ENCODE results near the gene CSAD. TPM values are rescaled to one million over a fixed set of nuclear protein-coding genes. Genes with fewer than 3 reads are reported as not detected.

CSAD gene
- total RNA-seq, 4 donors from 2014 or later = 4.1 to 67.6 (median 42.6) TPM

GRCh38 chr12:53211476-53212381, 31.0 kb upstream of the CSAD start:
- H3K27me3 ChIP-seq = no peaks in the 10 kb centered on the region
- peaks cover 2 to 6% of the 10 kb centered on the region in 2 donors for H3K4me1 ChIP-seq
- intact Hi-C loops (cut with DNase I; ENCODE audit: low total_unique reads) = loop anchor here (10.0 kb wide), 1 partner anchor 73 kb away; no protein-coding TSS in a partner anchor
- no peaks in the 10 kb centered on the region for H3K36me3 ChIP-seq
- DNase-seq = peak in 1 of 2 donors; percentile 13
- H3K4me3 ChIP-seq = no peak overlapping the region
- no peak overlapping the region for H3K27ac ChIP-seq
- TF ChIP-seq POLR2A (IDR thresholded peaks at IDR 0.05) = no peak
- no peak for TF ChIP-seq CTCF (IDR thresholded peaks at IDR 0.05)
- no peaks in the 10 kb centered on the region for H3K9me3 ChIP-seq

GRCh38 chr12:53210843-53211242, 30.1 kb upstream of the CSAD start:
- intact Hi-C loops (cut with DNase I; ENCODE audit: low total_unique reads) = loop anchor here (10.0 kb wide), 1 partner anchor 74 kb away; no protein-coding TSS in a partner anchor
- peak in 1 of 2 donors; percentile 12 for DNase-seq
- Histone ChIP-seq H3K27ac (no peak overlapping the region), H3K27me3 (no peaks in the 10 kb centered on the region), H3K4me1 (peaks cover 0 to 6% of the 10 kb centered on the region in 2 donors), H3K36me3 (no peaks in the 10 kb centered on the region), H3K4me3 (no peak overlapping the region), H3K9me3 (no peaks in the 10 kb centered on the region)
- TF ChIP-seq POLR2A (IDR thresholded peaks at IDR 0.05) = no peak
- no peak for TF ChIP-seq CTCF (IDR thresholded peaks at IDR 0.05)

GRCh38 chr12:53208877-53209463, 28.2 kb upstream of the CSAD start:
- TF ChIP-seq CTCF (IDR thresholded peaks at IDR 0.05) (no peak), POLR2A (IDR thresholded peaks at IDR 0.05) (no peak)
- intact Hi-C loops (cut with DNase I; ENCODE audit: low total_unique reads) = no loop called here
- Histone ChIP-seq H3K27me3 (no peaks in the 10 kb centered on the region), H3K4me3 (no peak overlapping the region), H3K36me3 (no peaks in the 10 kb centered on the region), H3K27ac (no peak overlapping the region), H3K4me1 (peaks cover 0 to 6% of the 10 kb centered on the region in 2 donors), H3K9me3 (no peaks in the 10 kb centered on the region)
- DNase-seq = no peak

- H3K36me3 ChIP-seq = no peaks in the 10 kb centered on the region
- peak in 1 of 2 donors; percentile 48 for DNase-seq
- H3K4me3 ChIP-seq = no peak overlapping the region
- H3K4me1 ChIP-seq = peaks cover 0 to 6% of the 10 kb centered on the region in 2 donors
- H3K27me3 ChIP-seq = no peaks in the 10 kb centered on the region
- intact Hi-C loops (cut with DNase I; ENCODE audit: low total_unique reads) = no loop called here
- TF ChIP-seq POLR2A (IDR thresholded peaks at IDR 0.05) (no peak), CTCF (IDR thresholded peaks at IDR 0.05) (no peak)
- no peaks in the 10 kb centered on the region for H3K9me3 ChIP-seq
- no peak overlapping the region for H3K27ac ChIP-seq
Observed at GRCh38 chr12:53208435-53208834, 27.7 kb upstream of the CSAD start.

- TF ChIP-seq POLR2A (IDR thresholded peaks at IDR 0.05) = no peak
- TF ChIP-seq CTCF (IDR thresholded peaks at IDR 0.05) = no peak
Observed at GRCh38 chr12:53207042-53207441, 26.3 kb upstream of the CSAD start, which contains the start of gene ITGB7. TSS of gene ITGB7 (minus strand) at chr12:53207251. CDS start at chr12:53200443, 6,808 bp downstream.

More at GRCh38 chr12:53207042-53207441, 26.3 kb upstream of the CSAD start, which contains the start of gene ITGB7:
- Histone ChIP-seq H3K9me3 (no peaks in the 10 kb centered on the region), H3K27ac (no peak within 1 kb of the TSS), H3K4me1 (peaks cover 0 to 6% of the 10 kb centered on the region in 2 donors), H3K36me3 (no peaks in the 10 kb centered on the region), H3K27me3 (no peaks in the 10 kb centered on the region), H3K4me3 (no peak within 1 kb of the TSS)
- intact Hi-C loops (cut with DNase I; ENCODE audit: low total_unique reads) = no loop called here
- no peak for DNase-seq

Measured in uterus (tissue), 4 donors.